HG03460 (cell line): ENCODE results near the gene KDM2A.
"Not testable (repeated sequence)": the region's sequence is repeated elsewhere in the genome, so short reads cannot be mapped to it uniquely, and the experiment has no call there.

Experiments
- ATAC-seq: cut with Tn5 transposase; IDR thresholded peaks from one replicate; pipeline ENCODE4 v1.9.1; 2021; ENCODE audit not compliant: unreplicated experiment

KDM2A gene

GRCh38 chr11:67117672-67118180 lies 1.3 kb upstream of the KDM2A start:
- ATAC-seq = no peak

GRCh38 chr11:67118181-67118766 lies 789 bp upstream of the KDM2A start:
- ATAC-seq = peak; percentile 9

GRCh38 chr11:67119585-67120391 lies 725 bp downstream of the KDM2A start:
- ATAC-seq = no peak

GRCh38 chr11:67120456-67120855 lies 1.4 kb downstream of the KDM2A start:
- no peak for ATAC-seq

GRCh38 chr11:67120881-67121710 lies 2.0 kb downstream of the KDM2A start:
- ATAC-seq = no peak

- not testable (repeated sequence) for ATAC-seq
Measured at GRCh38 chr11:67123801-67124200, 4.7 kb downstream of the KDM2A start.

- not testable (repeated sequence) for ATAC-seq
Measured at GRCh38 chr11:67126243-67126642, 7.2 kb downstream of the KDM2A start.

- ATAC-seq = no peak
Measured at GRCh38 chr11:67126986-67127385, 7.9 kb downstream of the KDM2A start.

GRCh38 chr11:67130861-67131260 lies 11.8 kb downstream of the KDM2A start:
- ATAC-seq = not testable (repeated sequence)

GRCh38 chr11:67136156-67136555 lies 17.1 kb downstream of the KDM2A start:
- no peak for ATAC-seq

- ATAC-seq = no peak
Measured at GRCh38 chr11:67138922-67139321, 19.9 kb downstream of the KDM2A start.

- ATAC-seq = no peak
Measured at GRCh38 chr11:67146516-67147226, 27.6 kb downstream of the KDM2A start.

- ATAC-seq = no peak
Measured at GRCh38 chr11:67153971-67154370, 34.9 kb downstream of the KDM2A start.

GRCh38 chr11:67154726-67155125 lies 35.7 kb downstream of the KDM2A start:
- ATAC-seq = no peak

GRCh38 chr11:67157691-67158090 lies 38.6 kb downstream of the KDM2A start:
- no peak for ATAC-seq

- ATAC-seq = no peak
Measured at GRCh38 chr11:67158221-67158620, 39.2 kb downstream of the KDM2A start.

- no peak for ATAC-seq
Measured at GRCh38 chr11:67160045-67160444, 41.0 kb downstream of the KDM2A start.

GRCh38 chr11:67160872-67161783 lies 42.1 kb downstream of the KDM2A start:
- no peak for ATAC-seq

GRCh38 chr11:67163006-67163405 lies 43.9 kb downstream of the KDM2A start:
- no peak for ATAC-seq

- ATAC-seq = no peak
Measured at GRCh38 chr11:67165623-67166022, 46.6 kb downstream of the KDM2A start.
